Measurements from ENCODE around the gene RHBDL3. TPM values are rescaled to one million over a fixed set of nuclear protein-coding genes. Genes with fewer than 3 reads are reported as not detected.

The RHBDL3 gene
- total RNA-seq, 1 experiment from 2014 or later = 13.2 TPM

GRCh38 chr17:32355649-32356377 is 90.2 kb downstream of the RHBDL3 start:
- H3K27me3 Mint-ChIP-seq (ENCODE audit: low read depth) = no peaks in the 10 kb centered on the region
- ChIA-PET POLR2A (no interaction called here), CTCF (interaction anchor here (1.2 kb wide), 1 partner anchor 88 kb away, joined by 4 read pairs; the partner anchor contains the start of gene PSMD11)
- H3K27ac Mint-ChIP-seq = peak overlapping the region; percentile 91
- DNase-seq (ENCODE audit: low spot score) = no peak
- ATAC-seq = no peak
- H3K4me1 Mint-ChIP-seq = peaks cover 35% of the 10 kb centered on the region
- no peaks in the 10 kb centered on the region for H3K9me3 Mint-ChIP-seq
- peak overlapping the region; percentile 25 for H3K4me3 Mint-ChIP-seq
- TF ChIP-seq TEAD1 (CRISPR knock-in tag; IDR thresholded peaks at IDR 0.05) = no peak
- H3K36me3 Mint-ChIP-seq = peaks cover 69% of the 10 kb centered on the region

DNA sequence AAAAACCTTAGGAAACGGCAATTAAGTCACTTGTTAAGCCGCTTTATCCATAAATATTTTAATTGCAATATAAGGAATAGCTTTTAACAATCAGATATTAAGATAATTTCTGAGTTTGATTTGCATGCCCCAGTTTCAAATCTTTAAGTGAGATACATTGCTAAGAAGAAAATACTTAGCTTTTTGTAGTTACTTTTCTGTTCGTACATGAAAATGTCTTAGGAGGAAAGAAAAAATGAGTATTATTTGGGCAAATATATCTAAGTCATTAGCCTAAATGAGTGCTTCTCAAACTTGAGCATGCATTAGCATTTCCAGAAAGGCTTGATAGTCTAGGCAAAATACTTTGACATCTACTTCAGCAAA is 90.7 kb downstream of the RHBDL3 start:
- peaks cover 73% of the 10 kb centered on the region for H3K36me3 Mint-ChIP-seq
- TF ChIP-seq, protein P1, sequence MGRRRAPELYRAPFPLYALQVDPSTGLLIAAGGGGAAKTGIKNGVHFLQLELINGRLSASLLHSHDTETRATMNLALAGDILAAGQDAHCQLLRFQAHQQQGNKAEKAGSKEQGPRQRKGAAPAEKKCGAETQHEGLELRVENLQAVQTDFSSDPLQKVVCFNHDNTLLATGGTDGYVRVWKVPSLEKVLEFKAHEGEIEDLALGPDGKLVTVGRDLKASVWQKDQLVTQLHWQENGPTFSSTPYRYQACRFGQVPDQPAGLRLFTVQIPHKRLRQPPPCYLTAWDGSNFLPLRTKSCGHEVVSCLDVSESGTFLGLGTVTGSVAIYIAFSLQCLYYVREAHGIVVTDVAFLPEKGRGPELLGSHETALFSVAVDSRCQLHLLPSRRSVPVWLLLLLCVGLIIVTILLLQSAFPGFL (CRISPR knock-in tag; IDR thresholded peaks at IDR 0.05; ENCODE audit: borderline replicate concordance) = no peak
- TF ChIP-seq ATF1 (CRISPR knock-in tag; IDR thresholded peaks at IDR 0.05) (no peak), E2F1 (CRISPR knock-in tag; IDR thresholded peaks at IDR 0.05) (no peak), JUN (CRISPR knock-in tag; IDR thresholded peaks at IDR 0.05) (no peak), NR1H2 (CRISPR knock-in tag; IDR thresholded peaks at IDR 0.05) (no peak), ZNF416 (CRISPR knock-in tag; IDR thresholded peaks at IDR 0.05) (no peak), E2F4 (CRISPR knock-in tag; IDR thresholded peaks at IDR 0.05; ENCODE audit: borderline replicate concordance, low read depth) (no peak), NFYB (CRISPR knock-in tag; conservative IDR thresholded peaks at IDR 0.05; ENCODE audit: low read depth) (no peak), CREM (CRISPR knock-in tag; IDR thresholded peaks at IDR 0.05) (no peak), AFF4 (CRISPR knock-in tag; IDR thresholded peaks at IDR 0.05; ENCODE audit: borderline replicate concordance) (no peak), CREB1 (CRISPR knock-in tag; IDR thresholded peaks at IDR 0.05) (no peak), FOXP1 (CRISPR knock-in tag; IDR thresholded peaks at IDR 0.05; ENCODE audit: borderline replicate concordance) (no peak), KAT7 (CRISPR knock-in tag; IDR thresholded peaks at IDR 0.05; ENCODE audit: borderline replicate concordance) (no peak), ZNF396 (CRISPR knock-in tag; IDR thresholded peaks at IDR 0.05; ENCODE audit: borderline replicate concordance) (no peak)
- TF ChIP-seq, protein P2, sequence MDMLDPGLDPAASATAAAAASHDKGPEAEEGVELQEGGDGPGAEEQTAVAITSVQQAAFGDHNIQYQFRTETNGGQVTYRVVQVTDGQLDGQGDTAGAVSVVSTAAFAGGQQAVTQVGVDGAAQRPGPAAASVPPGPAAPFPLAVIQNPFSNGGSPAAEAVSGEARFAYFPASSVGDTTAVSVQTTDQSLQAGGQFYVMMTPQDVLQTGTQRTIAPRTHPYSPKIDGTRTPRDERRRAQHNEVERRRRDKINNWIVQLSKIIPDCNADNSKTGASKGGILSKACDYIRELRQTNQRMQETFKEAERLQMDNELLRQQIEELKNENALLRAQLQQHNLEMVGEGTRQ (CRISPR knock-in tag; IDR thresholded peaks at IDR 0.05) = no peak
- TF ChIP-seq, protein P3, sequence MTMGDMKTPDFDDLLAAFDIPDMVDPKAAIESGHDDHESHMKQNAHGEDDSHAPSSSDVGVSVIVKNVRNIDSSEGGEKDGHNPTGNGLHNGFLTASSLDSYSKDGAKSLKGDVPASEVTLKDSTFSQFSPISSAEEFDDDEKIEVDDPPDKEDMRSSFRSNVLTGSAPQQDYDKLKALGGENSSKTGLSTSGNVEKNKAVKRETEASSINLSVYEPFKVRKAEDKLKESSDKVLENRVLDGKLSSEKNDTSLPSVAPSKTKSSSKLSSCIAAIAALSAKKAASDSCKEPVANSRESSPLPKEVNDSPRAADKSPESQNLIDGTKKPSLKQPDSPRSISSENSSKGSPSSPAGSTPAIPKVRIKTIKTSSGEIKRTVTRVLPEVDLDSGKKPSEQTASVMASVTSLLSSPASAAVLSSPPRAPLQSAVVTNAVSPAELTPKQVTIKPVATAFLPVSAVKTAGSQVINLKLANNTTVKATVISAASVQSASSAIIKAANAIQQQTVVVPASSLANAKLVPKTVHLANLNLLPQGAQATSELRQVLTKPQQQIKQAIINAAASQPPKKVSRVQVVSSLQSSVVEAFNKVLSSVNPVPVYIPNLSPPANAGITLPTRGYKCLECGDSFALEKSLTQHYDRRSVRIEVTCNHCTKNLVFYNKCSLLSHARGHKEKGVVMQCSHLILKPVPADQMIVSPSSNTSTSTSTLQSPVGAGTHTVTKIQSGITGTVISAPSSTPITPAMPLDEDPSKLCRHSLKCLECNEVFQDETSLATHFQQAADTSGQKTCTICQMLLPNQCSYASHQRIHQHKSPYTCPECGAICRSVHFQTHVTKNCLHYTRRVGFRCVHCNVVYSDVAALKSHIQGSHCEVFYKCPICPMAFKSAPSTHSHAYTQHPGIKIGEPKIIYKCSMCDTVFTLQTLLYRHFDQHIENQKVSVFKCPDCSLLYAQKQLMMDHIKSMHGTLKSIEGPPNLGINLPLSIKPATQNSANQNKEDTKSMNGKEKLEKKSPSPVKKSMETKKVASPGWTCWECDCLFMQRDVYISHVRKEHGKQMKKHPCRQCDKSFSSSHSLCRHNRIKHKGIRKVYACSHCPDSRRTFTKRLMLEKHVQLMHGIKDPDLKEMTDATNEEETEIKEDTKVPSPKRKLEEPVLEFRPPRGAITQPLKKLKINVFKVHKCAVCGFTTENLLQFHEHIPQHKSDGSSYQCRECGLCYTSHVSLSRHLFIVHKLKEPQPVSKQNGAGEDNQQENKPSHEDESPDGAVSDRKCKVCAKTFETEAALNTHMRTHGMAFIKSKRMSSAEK (CRISPR knock-in tag; IDR thresholded peaks at IDR 0.05; ENCODE audit: borderline replicate concordance) = no peak
- TF ChIP-seq, protein P4, sequence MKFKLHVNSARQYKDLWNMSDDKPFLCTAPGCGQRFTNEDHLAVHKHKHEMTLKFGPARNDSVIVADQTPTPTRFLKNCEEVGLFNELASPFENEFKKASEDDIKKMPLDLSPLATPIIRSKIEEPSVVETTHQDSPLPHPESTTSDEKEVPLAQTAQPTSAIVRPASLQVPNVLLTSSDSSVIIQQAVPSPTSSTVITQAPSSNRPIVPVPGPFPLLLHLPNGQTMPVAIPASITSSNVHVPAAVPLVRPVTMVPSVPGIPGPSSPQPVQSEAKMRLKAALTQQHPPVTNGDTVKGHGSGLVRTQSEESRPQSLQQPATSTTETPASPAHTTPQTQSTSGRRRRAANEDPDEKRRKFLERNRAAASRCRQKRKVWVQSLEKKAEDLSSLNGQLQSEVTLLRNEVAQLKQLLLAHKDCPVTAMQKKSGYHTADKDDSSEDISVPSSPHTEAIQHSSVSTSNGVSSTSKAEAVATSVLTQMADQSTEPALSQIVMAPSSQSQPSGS (CRISPR knock-in tag; IDR thresholded peaks at IDR 0.05; ENCODE audit: borderline replicate concordance, low read depth) = no peak
- TF ChIP-seq, protein P5, sequence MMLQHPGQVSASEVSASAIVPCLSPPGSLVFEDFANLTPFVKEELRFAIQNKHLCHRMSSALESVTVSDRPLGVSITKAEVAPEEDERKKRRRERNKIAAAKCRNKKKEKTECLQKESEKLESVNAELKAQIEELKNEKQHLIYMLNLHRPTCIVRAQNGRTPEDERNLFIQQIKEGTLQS (CRISPR knock-in tag; conservative IDR thresholded peaks at IDR 0.05) = no peak
- H3K4me3 Mint-ChIP-seq = no peak overlapping the region
- no peak for DNase-seq (ENCODE audit: low spot score)
- H3K27me3 Mint-ChIP-seq (ENCODE audit: low read depth) = no peaks in the 10 kb centered on the region
- no peaks in the 10 kb centered on the region for H3K9me3 Mint-ChIP-seq
- ChIA-PET CTCF (interaction anchor here (1.2 kb wide), 1 partner anchor 88 kb away, joined by 4 read pairs; the partner anchor contains the start of gene PSMD11), POLR2A (no interaction called here)
- ATAC-seq = no peak
- H3K27ac Mint-ChIP-seq = peak overlapping the region; percentile 25; the same call in 1 of the 2 replicates
- peaks cover 34% of the 10 kb centered on the region for H3K4me1 Mint-ChIP-seq
